Skeletal muscle satellite cell (primary cell): ENCODE results near the gene MYCBP. TPM values are rescaled to one million over a fixed set of nuclear protein-coding genes. Genes with fewer than 3 reads are reported as not detected.
"Not testable (repeated sequence)": the region's sequence is repeated elsewhere in the genome, so short reads cannot be mapped to it uniquely, and the experiment has no call there.

ENCODE experiments used
- H3K27me3 ChIP-seq: 2 replicates; pipeline ENCODE4 v1.7.0; 2013; ENCODE audit warnings: low read length; ENCODE audit not compliant: control insufficient read depth, insufficient read depth
- H3K36me3 ChIP-seq: 2 replicates; pipeline ENCODE4 v1.7.0; 2013; ENCODE audit warnings: mild to moderate bottlenecking, control low read depth, low read length; ENCODE audit not compliant: insufficient read depth
- H3K4me1 ChIP-seq: 2 replicates; pipeline ENCODE4 v1.7.0; 2013; ENCODE audit warnings: low read length; ENCODE audit not compliant: control insufficient read depth, insufficient read depth
- H3K4me2 ChIP-seq: 2 replicates; pipeline ENCODE4 v1.7.0; 2013; ENCODE audit warnings: mild to moderate bottlenecking, low read length
- H3K4me3 ChIP-seq: 2 replicates; pipeline ENCODE4 v1.7.0; 2013; ENCODE audit warnings: low read length
- H3K9ac ChIP-seq: 2 replicates; pipeline ENCODE4 v1.7.0; 2013; ENCODE audit warnings: mild to moderate bottlenecking, low read depth, low read length, moderate library complexity
- H3K9me3 ChIP-seq: replicated peaks from 2 replicates; pipeline ENCODE4 v1.7.0; 2013; ENCODE audit warnings: mild to moderate bottlenecking, control low read depth, low read length
- total RNA-seq: library from RNA; depleted of rRNA; stranded (reverse); fragments of >200 nt; gene quantifications from 2 replicates; pipeline ENCODE4 v1.2.3, GENCODE V29; 2012; rRNA removed

MYCBP gene
- total RNA-seq: 12.9 and 22.9 TPM in 2 replicates

- Histone ChIP-seq H3K4me1 (peaks cover 11% of the 10 kb centered on the region), H3K27me3 (no peaks in the 10 kb centered on the region), H3K9me3 (no peaks in the 10 kb centered on the region), H3K9ac (peak within 1 kb of the TSS; percentile 88), H3K36me3 (no peaks in the 10 kb centered on the region), H3K4me2 (peak within 1 kb of the TSS; percentile 91), H3K4me3 (peak within 1 kb of the TSS; percentile 96)
Observed at GRCh38 chr1:38873027-38873969, at the start of gene MYCBP. MYCBP (minus strand) TSS chr1:38873348; CDS start chr1:38873305, 43 bp downstream.

DNA sequence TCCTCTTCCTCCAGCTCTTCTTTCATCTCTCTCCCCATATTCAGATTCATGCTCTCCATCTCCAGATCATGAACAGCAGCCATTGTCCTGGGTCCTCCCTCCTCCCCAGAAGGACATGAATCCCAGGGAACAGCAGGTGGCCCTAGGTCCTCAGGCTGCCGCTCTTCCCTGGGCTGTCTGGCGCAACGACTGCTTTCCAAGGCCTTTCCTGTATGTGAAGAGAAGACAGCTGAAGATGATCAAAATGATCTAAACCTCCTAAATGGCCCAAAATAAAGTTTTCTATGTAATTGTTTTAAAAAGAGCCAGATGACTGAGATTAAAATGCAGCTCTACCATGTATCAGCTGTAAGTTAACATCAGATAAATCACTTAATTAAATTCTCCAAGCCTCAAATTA, 46.0 kb upstream of the MYCBP start:
- no peak overlapping the region for H3K4me2 ChIP-seq
- no peaks in the 10 kb centered on the region for H3K9me3 ChIP-seq
- no peaks in the 10 kb centered on the region for H3K4me1 ChIP-seq
- peaks cover 5% of the 10 kb centered on the region for H3K36me3 ChIP-seq
- H3K27me3 ChIP-seq: no peaks in the 10 kb centered on the region
- H3K4me3 ChIP-seq: no peak overlapping the region
- no peak overlapping the region for H3K9ac ChIP-seq

DNA sequence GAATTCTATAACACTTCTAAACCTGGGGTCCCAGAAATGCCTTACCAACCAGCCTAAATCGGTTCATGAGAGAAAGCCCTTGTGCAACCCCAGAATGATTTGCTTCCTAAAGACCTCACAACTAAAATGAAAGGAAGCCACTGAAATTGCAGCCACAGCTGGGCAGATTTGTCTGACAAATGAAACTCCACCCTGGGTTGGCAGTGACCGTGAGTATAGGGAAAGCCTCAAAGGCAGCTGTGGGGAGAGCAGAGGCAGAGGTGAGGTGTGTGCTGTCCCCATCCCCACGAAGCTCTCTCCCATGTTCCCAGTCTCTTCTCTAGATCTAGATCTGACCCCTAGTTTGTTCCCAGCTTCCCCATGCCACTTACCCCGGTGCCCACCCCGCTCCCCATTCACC, 45.4 kb upstream of the MYCBP start:
- Histone ChIP-seq H3K27me3 (no peaks in the 10 kb centered on the region), H3K4me2 (no peak overlapping the region), H3K4me1 (no peaks in the 10 kb centered on the region), H3K4me3 (no peak overlapping the region), H3K9me3 (no peaks in the 10 kb centered on the region), H3K36me3 (peaks cover 5% of the 10 kb centered on the region), H3K9ac (no peak overlapping the region)

DNA sequence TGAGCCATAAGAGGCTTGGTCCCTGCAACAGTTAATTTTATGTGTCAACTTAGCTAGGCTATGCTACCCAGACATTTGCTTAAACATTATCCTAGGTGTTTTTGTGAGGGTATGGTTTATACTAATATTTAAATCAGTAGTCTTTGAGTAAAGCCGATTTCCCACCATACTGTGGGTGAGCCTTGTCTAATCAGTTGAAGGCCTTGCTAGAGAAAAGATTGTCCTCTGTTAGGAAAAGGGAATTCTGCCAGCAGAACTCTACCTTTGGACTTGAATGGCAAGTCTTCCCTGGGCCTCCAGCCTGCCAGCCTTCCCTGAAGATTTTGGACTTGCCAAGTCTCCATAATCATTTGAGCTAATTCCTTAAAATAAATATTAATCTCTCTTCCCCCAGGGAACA, 44.6 kb upstream of the MYCBP start:
- Histone ChIP-seq H3K36me3 (peaks cover 5% of the 10 kb centered on the region), H3K4me2 (no peak overlapping the region), H3K27me3 (no peaks in the 10 kb centered on the region), H3K4me1 (no peaks in the 10 kb centered on the region), H3K9me3 (no peaks in the 10 kb centered on the region), H3K9ac (no peak overlapping the region), H3K4me3 (no peak overlapping the region)

DNA sequence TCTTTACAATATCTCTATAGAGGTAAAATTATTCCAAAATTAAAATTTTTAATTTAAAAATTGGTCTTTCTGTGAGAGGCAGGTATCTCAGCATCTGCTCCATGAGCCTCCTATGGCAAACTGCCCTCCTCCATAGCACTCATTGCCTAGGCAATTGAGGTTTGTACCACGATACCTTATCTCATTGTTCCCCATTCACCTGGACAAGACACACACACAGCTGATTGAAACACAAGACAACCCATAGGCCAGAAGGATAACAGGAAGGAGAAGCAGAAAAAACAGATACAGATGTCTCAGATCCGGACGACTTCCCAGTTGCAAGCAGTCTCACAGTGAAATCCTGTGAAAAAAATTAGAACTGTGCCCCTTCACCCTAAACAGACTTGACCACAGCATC, 44.2 kb upstream of the MYCBP start:
- no peak overlapping the region for H3K4me3 ChIP-seq
- no peaks in the 10 kb centered on the region for H3K27me3 ChIP-seq
- H3K9me3 ChIP-seq: no peaks in the 10 kb centered on the region
- peaks cover 5% of the 10 kb centered on the region for H3K36me3 ChIP-seq
- no peak overlapping the region for H3K4me2 ChIP-seq
- no peak overlapping the region for H3K9ac ChIP-seq
- no peaks in the 10 kb centered on the region for H3K4me1 ChIP-seq

DNA sequence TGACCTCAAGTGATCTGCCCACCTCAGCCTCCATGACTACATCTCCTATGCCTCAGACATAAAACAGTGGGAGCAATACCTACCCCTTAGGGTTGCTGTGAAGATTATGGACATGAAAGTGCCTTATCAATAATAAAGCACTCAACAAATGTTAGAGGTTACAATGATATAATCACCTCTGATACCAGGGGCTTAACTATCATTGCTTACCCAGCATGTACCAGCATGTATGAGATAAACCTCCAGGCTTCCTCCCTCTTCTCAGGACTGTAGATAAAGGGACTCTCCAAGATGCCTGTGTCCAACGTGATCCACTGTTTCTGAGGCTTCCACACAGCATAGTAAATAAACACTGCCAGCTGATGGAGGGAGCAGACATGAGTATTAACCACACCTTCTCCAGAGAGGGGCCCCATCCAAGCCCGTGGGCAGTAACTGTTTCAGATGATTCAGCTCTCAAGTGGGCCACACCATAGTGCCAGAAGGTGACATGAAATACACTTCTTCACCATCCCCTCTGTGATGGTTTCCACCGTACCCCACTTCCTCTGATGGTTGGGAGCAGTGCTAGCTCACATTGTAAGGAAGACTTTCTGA, 42.3 kb upstream of the MYCBP start:
- Histone ChIP-seq H3K4me1 (no peaks in the 10 kb centered on the region), H3K9me3 (no peaks in the 10 kb centered on the region), H3K4me3 (no peak overlapping the region), H3K27me3 (no peaks in the 10 kb centered on the region), H3K4me2 (no peak overlapping the region), H3K36me3 (peaks cover 5% of the 10 kb centered on the region), H3K9ac (no peak overlapping the region)

GRCh38 chr1:38914908-38915307, 41.8 kb upstream of the MYCBP start:
- not testable (repeated sequence) for H3K36me3 ChIP-seq, H3K9ac ChIP-seq, H3K9me3 ChIP-seq, H3K4me2 ChIP-seq, H3K4me3 ChIP-seq, H3K4me1 ChIP-seq, H3K27me3 ChIP-seq

DNA sequence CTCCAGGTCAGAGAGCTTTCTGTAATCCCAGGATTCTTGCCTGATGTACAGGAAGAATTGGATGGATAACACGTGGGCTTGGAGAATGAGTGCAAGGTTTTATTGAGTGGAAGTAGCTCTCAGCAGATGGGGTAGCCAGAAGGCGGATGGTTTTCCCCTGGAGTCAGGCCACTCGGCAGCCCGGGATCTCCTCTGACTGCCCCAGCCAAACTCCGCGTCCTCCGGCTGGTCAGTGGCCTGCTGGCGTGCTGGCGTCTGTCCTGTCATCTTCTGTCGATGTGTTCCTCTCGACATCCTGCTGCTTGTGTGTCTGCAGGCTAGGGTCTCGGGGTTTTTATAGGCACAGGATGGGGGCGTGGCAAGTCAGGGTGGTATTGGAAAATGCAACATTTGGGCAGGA, 35.7 kb upstream of the MYCBP start:
- H3K4me1 ChIP-seq: no peaks in the 10 kb centered on the region
- no peak overlapping the region for H3K4me2 ChIP-seq
- H3K4me3 ChIP-seq: no peak overlapping the region
- no peaks in the 10 kb centered on the region for H3K9me3 ChIP-seq
- H3K36me3 ChIP-seq: peaks cover 2% of the 10 kb centered on the region
- no peak overlapping the region for H3K9ac ChIP-seq
- H3K27me3 ChIP-seq: no peaks in the 10 kb centered on the region

DNA sequence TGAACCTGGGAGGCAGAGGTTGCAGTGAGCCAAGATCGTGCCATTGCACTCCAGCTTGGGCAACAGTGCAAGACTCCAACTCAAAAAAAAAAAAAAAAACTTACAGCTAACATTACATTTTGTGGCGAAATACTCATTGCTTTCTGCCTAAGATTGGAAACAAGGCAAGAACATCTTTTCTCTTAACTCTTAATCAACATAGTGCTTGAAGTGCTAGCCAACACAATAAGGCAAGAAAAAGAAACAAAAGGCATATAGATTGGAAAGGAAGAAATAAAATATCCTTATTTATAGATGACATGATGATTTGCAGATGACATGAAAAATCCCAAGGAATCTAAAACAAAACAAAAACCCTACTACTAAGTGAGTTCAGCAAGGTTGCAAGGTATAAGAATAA, 32.8 kb upstream of the MYCBP start:
- no peak overlapping the region for H3K4me3 ChIP-seq
- no peaks in the 10 kb centered on the region for H3K9me3 ChIP-seq
- no peaks in the 10 kb centered on the region for H3K4me1 ChIP-seq
- H3K9ac ChIP-seq: no peak overlapping the region
- H3K27me3 ChIP-seq: no peaks in the 10 kb centered on the region
- peaks cover 2% of the 10 kb centered on the region for H3K36me3 ChIP-seq
- no peak overlapping the region for H3K4me2 ChIP-seq

DNA sequence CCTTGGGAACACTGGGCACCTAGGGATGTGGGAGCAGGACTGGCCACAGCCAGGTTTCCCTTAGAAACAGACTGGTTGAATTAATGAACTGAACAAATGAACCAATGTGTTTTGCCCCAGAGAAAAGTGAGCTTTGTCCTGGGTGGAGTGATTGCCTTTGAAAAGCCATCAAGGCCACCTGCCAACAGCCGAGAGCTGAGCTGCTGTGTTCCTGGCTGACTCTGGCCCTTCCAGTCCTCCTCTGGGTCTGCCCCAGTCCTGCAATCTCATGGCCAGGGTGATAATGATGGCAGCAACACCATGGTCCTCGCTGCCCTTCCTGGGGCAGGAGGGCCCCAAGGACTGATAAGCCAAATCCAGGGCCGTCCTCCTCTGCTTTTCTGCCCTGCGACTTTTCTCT, 26.4 kb upstream of the MYCBP start:
- no peak overlapping the region for H3K4me2 ChIP-seq
- peaks cover 6% of the 10 kb centered on the region for H3K4me1 ChIP-seq
- H3K9ac ChIP-seq: no peak overlapping the region
- no peaks in the 10 kb centered on the region for H3K9me3 ChIP-seq
- H3K36me3 ChIP-seq: no peaks in the 10 kb centered on the region
- no peak overlapping the region for H3K4me3 ChIP-seq
- no peaks in the 10 kb centered on the region for H3K27me3 ChIP-seq

GRCh38 chr1:38898653-38899230, 25.6 kb upstream of the MYCBP start:
- no peak overlapping the region for H3K4me2 ChIP-seq
- H3K4me1 ChIP-seq: peaks cover 6% of the 10 kb centered on the region
- no peak overlapping the region for H3K9ac ChIP-seq
- no peaks in the 10 kb centered on the region for H3K9me3 ChIP-seq
- no peaks in the 10 kb centered on the region for H3K27me3 ChIP-seq
- H3K36me3 ChIP-seq: no peaks in the 10 kb centered on the region
- H3K4me3 ChIP-seq: no peak overlapping the region
